Activated CD4-positive, alpha-beta memory T cell treated with anti-CD3 and anti-CD28 coated beads for 36 hours (primary cell): ENCODE results near the gene IGF2BP2. TPM values are rescaled to one million over a fixed set of nuclear protein-coding genes. Genes with fewer than 3 reads are reported as not detected.
"Not testable (repeated sequence)": the region's sequence is repeated elsewhere in the genome, so short reads cannot be mapped to it uniquely, and the experiment has no call there.

Experiments
- CTCF ChIA-PET: fragments of 350-600 bp; sonication (Branson Sonifier 250); formaldehyde crosslinking; loops from one replicate; lab custom pipeline; 2021; ENCODE audit warnings: antibody characterized with exemption, inconsistent platforms; lab: Charles Lee
- POLR2A ChIA-PET: fragments of 350-600 bp; sonication (Branson Sonifier 250); formaldehyde crosslinking; loops from one replicate; lab custom pipeline; 2021; ENCODE audit warnings: antibody characterized with exemption; lab: Charles Lee
- DNase-seq: peaks from one replicate; pipeline ENCODE4 v3.0.0-alpha.2; 2020
- H3K27ac Mint-ChIP-seq: one replicate; pipeline ENCODE4 v1.8.0; 2021; ENCODE audit warnings: mixed read lengths
- H3K27me3 Mint-ChIP-seq: one replicate; pipeline ENCODE4 v1.8.0; 2021; ENCODE audit warnings: mixed read lengths
- H3K36me3 Mint-ChIP-seq: one replicate; pipeline ENCODE4 v1.8.0; 2021; ENCODE audit warnings: mixed read lengths
- H3K4me1 Mint-ChIP-seq: one replicate; pipeline ENCODE4 v1.8.0; 2021; ENCODE audit warnings: low read depth, mixed read lengths
- H3K4me3 Mint-ChIP-seq: one replicate; pipeline ENCODE4 v1.8.0; 2021; ENCODE audit warnings: mild to moderate bottlenecking, mixed read lengths
- H3K9me3 Mint-ChIP-seq: one replicate; pipeline ENCODE4 v1.8.0; 2021; ENCODE audit warnings: mixed read lengths
- intact Hi-C: fragments of 100-400 bp; cut with micrococcal nuclease; formaldehyde crosslinking; loops from one replicate; pipeline ENCODE4 v1.15.1; 2023
- total RNA-seq, 2 experiments: library from RNA; stranded (reverse); gene quantifications; one replicate each; pipeline ENCODE4 v1.2.3, GENCODE V29; 2021

IGF2BP2 gene
- total RNA-seq, 2 experiments from 2014 or later = 0.29 to 0.55 TPM

GRCh38 chr3:185789891-185790830, 34.7 kb downstream of the IGF2BP2 start:
- intact Hi-C loops = no loop called here
- ChIA-PET CTCF (interaction anchor here (1.3 kb wide), 1 partner anchor 22 kb away, joined by 4 read pairs; no protein-coding TSS in a partner anchor), POLR2A (no interaction called here)
- no peak for DNase-seq
- Mint-ChIP-seq H3K9me3 (no peaks in the 10 kb centered on the region), H3K36me3 (no peaks in the 10 kb centered on the region), H3K27ac (no peak overlapping the region), H3K4me1 (peaks cover 3% of the 10 kb centered on the region), H3K27me3 (peaks cover 6% of the 10 kb centered on the region), H3K4me3 (no peak overlapping the region)

- Mint-ChIP-seq H3K36me3 (no peaks in the 10 kb centered on the region), H3K4me3 (no peak overlapping the region), H3K27ac (no peak overlapping the region), H3K27me3 (peaks cover 6% of the 10 kb centered on the region), H3K9me3 (no peaks in the 10 kb centered on the region), H3K4me1 (no peaks in the 10 kb centered on the region)
- CTCF ChIA-PET = interaction anchor here (1.0 kb wide), 1 partner anchor 21 kb away, joined by 4 read pairs; no protein-coding TSS in a partner anchor
- POLR2A ChIA-PET = interaction anchor here (0.6 kb wide), 1 partner anchor 52 kb away, joined by 3 read pairs; no protein-coding TSS in a partner anchor
- intact Hi-C loops = no loop called here
- no peak for DNase-seq
Observed at GRCh38 chr3:185789134-185789533, 35.7 kb downstream of the IGF2BP2 start.

- POLR2A ChIA-PET = interaction anchor here (0.6 kb wide), 2 partner anchors 52 to 200 kb away, joined by 3 read pairs; no protein-coding TSS in a partner anchor
- intact Hi-C loops = no loop called here
- CTCF ChIA-PET = interaction anchor here (1.0 to 1.5 kb wide), 3 partner anchors 20 to 127 kb away, joined by 3 to 4 read pairs (median 3); no protein-coding TSS in a partner anchor
- Mint-ChIP-seq H3K27me3 (peaks cover 6% of the 10 kb centered on the region), H3K9me3 (no peaks in the 10 kb centered on the region), H3K36me3 (no peaks in the 10 kb centered on the region), H3K4me3 (no peak overlapping the region), H3K27ac (no peak overlapping the region), H3K4me1 (no peaks in the 10 kb centered on the region)
- no peak for DNase-seq
Observed at GRCh38 chr3:185788292-185788691, 36.5 kb downstream of the IGF2BP2 start.

- ChIA-PET POLR2A (no interaction called here), CTCF (interaction anchor here (1.4 to 1.5 kb wide), 2 partner anchors 19 to 126 kb away, joined by 3 read pairs; no protein-coding TSS in a partner anchor)
- Mint-ChIP-seq H3K4me3 (no peak overlapping the region), H3K27me3 (peaks cover 7% of the 10 kb centered on the region), H3K27ac (no peak overlapping the region), H3K36me3 (no peaks in the 10 kb centered on the region), H3K9me3 (no peaks in the 10 kb centered on the region), H3K4me1 (no peaks in the 10 kb centered on the region)
- no peak for DNase-seq
- intact Hi-C loops = no loop called here
Observed at GRCh38 chr3:185786956-185787877, 37.6 kb downstream of the IGF2BP2 start.

GRCh38 chr3:185786258-185786657, 38.6 kb downstream of the IGF2BP2 start:
- intact Hi-C loops, POLR2A ChIA-PET, H3K9me3 Mint-ChIP-seq, H3K36me3 Mint-ChIP-seq, CTCF ChIA-PET, H3K4me1 Mint-ChIP-seq, H3K27me3 Mint-ChIP-seq, H3K4me3 Mint-ChIP-seq, DNase-seq, H3K27ac Mint-ChIP-seq: not testable (repeated sequence)

GRCh38 chr3:185784317-185784716, 40.5 kb downstream of the IGF2BP2 start:
- ChIA-PET POLR2A (no interaction called here), CTCF (interaction anchor here (1.1 kb wide), 1 partner anchor 16 kb away, joined by 3 read pairs; no protein-coding TSS in a partner anchor)
- intact Hi-C loops = no loop called here
- H3K27me3 Mint-ChIP-seq = peaks cover 12% of the 10 kb centered on the region
- no peaks in the 10 kb centered on the region for H3K36me3 Mint-ChIP-seq
- H3K4me1 Mint-ChIP-seq = no peaks in the 10 kb centered on the region
- H3K27ac Mint-ChIP-seq = no peak overlapping the region
- H3K4me3 Mint-ChIP-seq = no peak overlapping the region
- DNase-seq = no peak
- no peaks in the 10 kb centered on the region for H3K9me3 Mint-ChIP-seq

GRCh38 chr3:185781759-185782158, 43.1 kb downstream of the IGF2BP2 start:
- no peak overlapping the region for H3K4me3 Mint-ChIP-seq
- peaks cover 2% of the 10 kb centered on the region for H3K9me3 Mint-ChIP-seq

GRCh38 chr3:185779461-185779860, 45.4 kb downstream of the IGF2BP2 start:
- CTCF ChIA-PET = interaction anchor here (1.0 to 7.0 kb wide), 2 partner anchors 11 to 102 kb away, joined by 3 to 39 read pairs; no protein-coding TSS in a partner anchor
- Mint-ChIP-seq H3K4me1 (no peaks in the 10 kb centered on the region), H3K36me3 (no peaks in the 10 kb centered on the region), H3K27ac (no peak overlapping the region), H3K4me3 (no peak overlapping the region), H3K27me3 (peaks cover 13% of the 10 kb centered on the region), H3K9me3 (peaks cover 3% of the 10 kb centered on the region)
- POLR2A ChIA-PET = no interaction called here
- DNase-seq = no peak
- intact Hi-C loops = no loop called here

More at GRCh38 chr3:185781759-185782158, 43.1 kb downstream of the IGF2BP2 start:
- intact Hi-C loops = no loop called here
- peaks cover 12% of the 10 kb centered on the region for H3K27me3 Mint-ChIP-seq
- no peak overlapping the region for H3K27ac Mint-ChIP-seq
- DNase-seq = no peak
- POLR2A ChIA-PET = no interaction called here
- CTCF ChIA-PET = interaction anchor here (1.9 to 7.0 kb wide), 2 partner anchors 13 to 122 kb away, joined by 6 to 39 read pairs; no protein-coding TSS in a partner anchor
- no peaks in the 10 kb centered on the region for H3K4me1 Mint-ChIP-seq
- H3K36me3 Mint-ChIP-seq = no peaks in the 10 kb centered on the region

- Mint-ChIP-seq H3K27ac (no peak overlapping the region), H3K4me1 (no peaks in the 10 kb centered on the region), H3K4me3 (no peak overlapping the region), H3K9me3 (peaks cover 3% of the 10 kb centered on the region), H3K36me3 (no peaks in the 10 kb centered on the region), H3K27me3 (peaks cover 13% of the 10 kb centered on the region)
- ChIA-PET POLR2A (no interaction called here), CTCF (interaction anchor here (1.0 to 7.0 kb wide), 2 partner anchors 10 to 102 kb away, joined by 3 to 39 read pairs; no protein-coding TSS in a partner anchor)
- intact Hi-C loops = no loop called here
- no peak for DNase-seq
Observed at GRCh38 chr3:185778821-185779220, 46.0 kb downstream of the IGF2BP2 start.

- H3K27ac Mint-ChIP-seq = no peak overlapping the region
- peaks cover 2% of the 10 kb centered on the region for H3K4me1 Mint-ChIP-seq
- H3K4me3 Mint-ChIP-seq = no peak overlapping the region
- DNase-seq = no peak
- POLR2A ChIA-PET = no interaction called here
- intact Hi-C loops = no loop called here
- H3K36me3 Mint-ChIP-seq = no peaks in the 10 kb centered on the region
- CTCF ChIA-PET = interaction anchor here (0.6 to 7.0 kb wide), 2 partner anchors 9 to 118 kb away, joined by 3 to 39 read pairs; no protein-coding TSS in a partner anchor
- peaks cover 13% of the 10 kb centered on the region for H3K27me3 Mint-ChIP-seq
- peaks cover 3% of the 10 kb centered on the region for H3K9me3 Mint-ChIP-seq
Observed at GRCh38 chr3:185778094-185778493, 46.7 kb downstream of the IGF2BP2 start.

GRCh38 chr3:185770109-185770508, 54.7 kb downstream of the IGF2BP2 start:
- Mint-ChIP-seq H3K36me3 (no peaks in the 10 kb centered on the region), H3K9me3 (no peaks in the 10 kb centered on the region), H3K27me3 (peaks cover 7% of the 10 kb centered on the region), H3K4me1 (peaks cover 2% of the 10 kb centered on the region), H3K4me3 (no peak overlapping the region), H3K27ac (no peak overlapping the region)
- CTCF ChIA-PET = interaction anchor here (0.8 to 2.4 kb wide), 4 partner anchors 10 to 111 kb away, joined by 3 to 100 read pairs (median 21); no protein-coding TSS in a partner anchor
- POLR2A ChIA-PET = no interaction called here
- intact Hi-C loops = no loop called here
- DNase-seq = no peak
